H4 (cell line): ENCODE measurements around the gene SGF29. TPM values are rescaled to one million over a fixed set of nuclear protein-coding genes. Genes with fewer than 3 reads are reported as not detected.
"Not testable (repeated sequence)": the region's sequence is repeated elsewhere in the genome, so short reads cannot be mapped to it uniquely, and the experiment has no call there.

Source experiments
- DNase-seq: peaks from one replicate; pipeline ENCODE4 v3.0.0-alpha.2; 2015; ENCODE audit warnings: low spot score
- total RNA-seq: library from RNA; depleted of rRNA; stranded (reverse); fragments of >200 nt; shearing (Covaris generic); gene quantifications from 2 replicates; pipeline ENCODE4 v1.2.3, GENCODE V29; 2014

SGF29 gene
- total RNA-seq, 1 experiment from 2014 or later = 15.4 TPM

DNA sequence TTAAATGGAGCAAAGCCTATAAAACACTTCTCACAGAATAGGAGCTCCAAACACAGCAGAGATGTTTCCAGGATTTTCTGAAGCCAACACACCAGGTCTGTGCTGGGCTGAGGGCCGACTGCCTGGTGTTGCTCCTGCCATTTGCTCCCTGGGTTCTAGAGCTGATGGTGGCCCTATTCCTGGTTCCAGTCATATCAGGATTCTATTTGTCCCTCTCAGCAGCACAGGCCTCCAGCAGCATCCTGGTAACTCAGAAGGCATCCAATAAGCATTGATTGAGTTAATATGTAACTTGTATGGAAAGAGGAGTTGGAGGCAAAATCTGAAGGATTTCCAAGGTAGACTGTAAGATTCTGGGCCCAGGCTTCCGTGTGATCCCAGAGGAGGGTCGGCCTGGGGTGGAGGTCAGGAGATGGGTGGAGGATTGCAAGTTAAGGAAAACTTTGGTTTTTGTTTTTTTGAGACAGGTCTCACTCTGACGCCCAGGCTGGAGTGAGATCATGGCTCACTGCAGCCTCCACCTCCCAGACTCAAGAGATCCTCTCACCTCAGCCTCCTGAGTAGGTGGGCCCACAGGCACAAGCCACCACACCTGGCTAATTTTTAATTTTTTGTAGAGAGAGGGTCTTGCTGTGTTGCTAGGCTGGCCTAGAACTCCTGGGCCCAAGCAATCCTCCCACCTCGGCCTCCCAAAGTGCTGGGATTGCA is 20.6 kb upstream of the SGF29 start:
- no peak for DNase-seq

DNA sequence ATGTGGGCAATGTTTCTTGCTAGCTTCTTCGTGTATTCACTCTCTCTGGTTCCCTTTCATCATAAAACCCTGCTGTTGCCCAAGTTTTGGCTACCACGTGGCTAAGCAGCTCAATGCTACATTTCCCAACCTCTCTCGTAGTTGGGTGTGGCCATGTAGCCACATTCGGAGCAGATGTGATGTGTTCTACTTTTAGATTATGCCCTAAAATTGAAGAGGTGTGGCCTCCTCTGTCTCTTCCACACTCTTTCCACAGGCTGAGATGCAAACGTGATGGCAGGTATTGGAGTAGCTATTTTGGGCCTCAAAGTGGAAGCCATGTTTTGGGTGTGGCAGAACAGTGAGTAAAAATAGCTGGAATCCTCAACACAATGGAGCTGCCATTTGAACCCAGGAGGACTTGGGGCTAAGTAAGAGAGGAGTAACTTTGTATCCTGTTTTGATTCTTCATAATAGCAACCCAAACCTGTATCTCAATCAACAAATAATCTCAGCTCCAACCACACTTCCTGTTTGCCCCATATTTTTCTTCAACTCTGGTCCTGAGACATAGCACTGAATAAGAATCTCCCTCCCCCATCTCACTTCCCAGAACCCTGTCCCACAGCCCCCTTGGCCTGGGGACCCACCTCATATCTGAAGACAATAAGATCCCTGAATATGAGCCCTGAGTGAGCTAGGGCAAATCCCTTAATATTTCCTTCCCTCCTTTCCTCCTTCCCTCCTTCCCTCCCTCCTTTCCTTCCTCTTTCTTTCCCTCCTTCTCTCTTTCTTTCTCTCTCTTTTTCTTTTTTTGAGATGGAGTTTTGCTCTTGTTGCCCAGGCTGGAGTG is 19.0 kb upstream of the SGF29 start:
- DNase-seq = peak; percentile 29

DNA sequence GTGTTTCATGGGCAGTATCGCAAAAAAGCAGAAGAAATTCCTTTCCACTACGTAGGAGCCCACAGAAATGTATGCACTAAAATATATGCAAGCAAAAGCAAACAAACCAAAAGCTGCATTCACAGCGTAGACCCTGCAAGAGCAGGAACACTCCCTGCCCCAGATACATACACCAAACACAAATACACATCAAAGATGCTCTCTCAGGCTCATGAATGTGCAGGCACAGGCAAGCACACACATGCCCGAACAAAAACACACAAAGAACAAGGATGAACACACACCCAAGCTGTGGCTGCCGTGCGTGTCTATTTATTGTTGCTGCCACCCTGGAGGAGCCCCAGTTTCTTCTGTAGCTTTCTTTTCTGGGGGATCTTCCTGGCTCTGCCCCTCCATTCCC is 16.6 kb upstream of the SGF29 start:
- no peak for DNase-seq

DNA sequence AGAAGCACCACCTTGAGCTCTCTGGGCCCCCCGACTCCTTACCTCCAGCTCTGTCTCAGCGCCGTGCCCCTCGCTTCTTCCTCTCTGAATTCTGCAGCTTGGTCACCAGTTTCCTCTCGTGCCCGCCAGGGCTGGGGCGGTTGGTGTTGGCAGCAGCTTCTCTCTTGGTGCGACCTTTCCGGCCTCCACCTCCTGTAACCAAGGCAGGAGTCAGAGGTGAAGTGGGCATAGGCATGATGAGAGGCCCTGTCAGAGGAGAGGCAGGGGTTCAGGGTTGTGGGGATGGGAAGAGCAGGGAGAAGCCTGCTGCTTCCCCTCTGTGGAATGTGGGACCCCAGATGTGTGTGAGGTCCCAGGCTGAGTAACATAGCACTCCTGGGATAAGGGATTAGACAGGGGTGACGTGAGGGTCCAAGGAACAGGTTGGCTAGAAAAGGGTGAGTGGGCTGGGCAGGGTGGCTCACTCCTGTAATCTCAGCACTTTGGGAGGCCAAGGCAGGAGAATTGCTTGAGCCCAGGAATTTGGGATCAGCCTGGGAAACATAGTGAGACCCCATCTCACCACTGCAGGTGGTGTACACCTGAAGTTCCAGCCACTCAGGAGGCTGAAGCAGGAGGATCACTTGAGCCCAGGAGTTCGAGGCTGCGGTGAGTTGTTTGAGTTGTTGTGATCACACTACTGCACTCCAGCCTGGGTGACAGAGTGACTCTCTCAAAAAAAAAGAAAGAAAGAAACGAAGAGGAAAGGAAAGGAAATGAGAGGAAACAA is 15.6 kb upstream of the SGF29 start:
- DNase-seq = no peak

DNA sequence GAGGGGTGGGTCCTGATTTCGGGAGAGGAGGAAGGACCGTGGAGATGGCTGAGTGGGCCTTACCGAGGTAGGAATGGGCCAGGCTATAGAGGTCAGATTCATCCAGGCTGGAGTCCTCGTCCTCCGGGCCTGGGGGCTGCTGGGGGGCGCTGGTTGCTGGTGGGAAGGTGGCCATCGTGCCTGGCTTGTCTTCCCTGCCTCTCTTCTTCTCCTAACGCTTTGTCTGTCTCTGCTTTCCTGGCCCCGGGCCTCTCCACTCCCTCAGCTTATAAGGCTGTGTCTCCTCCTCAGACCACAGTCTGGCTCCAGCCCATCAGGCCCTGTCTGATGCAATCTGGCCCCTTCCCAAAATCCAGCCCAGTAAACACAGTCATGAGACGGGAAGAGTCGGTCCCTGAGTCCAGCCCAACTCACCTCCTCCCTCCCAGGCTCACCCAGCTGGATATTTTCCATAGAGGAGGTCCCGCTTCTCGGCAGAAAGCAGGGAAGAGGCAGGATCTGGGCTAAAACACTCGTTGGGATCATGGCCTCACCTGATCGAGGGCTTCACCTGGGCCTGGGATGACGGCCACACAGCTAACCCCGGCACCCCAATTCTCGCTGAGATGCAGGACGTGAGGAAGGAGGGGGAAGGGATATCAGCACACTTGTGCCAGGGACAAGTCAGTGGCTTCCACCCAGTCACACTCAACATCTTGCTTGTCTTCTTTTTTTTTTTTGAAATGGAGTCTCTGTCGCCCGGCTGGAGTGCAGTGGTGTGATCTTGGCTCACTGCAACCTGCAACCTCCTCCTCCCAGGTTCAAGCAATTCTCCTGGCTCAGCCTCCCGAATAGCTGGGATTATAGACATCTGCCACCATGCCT is 14.8 kb upstream of the SGF29 start, which contains the start of gene NUPR1:
Gene NUPR1 (minus strand): TSS at position 242 of the 864 bp plus-strand sequence. CDS start 67 bp downstream, at position 175.
- peak; percentile 97 for DNase-seq

DNA sequence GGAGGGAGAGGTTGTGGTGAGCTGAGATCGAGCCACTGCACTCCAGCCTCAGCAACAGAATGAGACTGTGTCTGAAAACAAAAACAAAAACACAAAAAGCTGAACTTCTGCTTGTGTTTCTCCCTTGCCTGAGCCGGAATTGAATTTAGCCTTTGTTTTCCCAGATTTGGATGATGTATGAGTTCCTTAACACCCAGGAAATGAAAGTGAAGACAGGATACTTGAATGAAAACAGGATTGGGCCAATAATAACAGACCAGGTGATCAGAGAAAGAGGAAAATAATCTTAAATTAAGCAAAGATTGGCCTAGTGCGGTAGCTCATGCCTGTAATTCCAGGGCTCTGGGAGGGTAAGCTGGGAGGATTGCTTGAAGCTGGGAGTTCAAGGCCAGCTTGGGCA is 13.4 kb upstream of the SGF29 start:
- DNase-seq = no peak

DNA sequence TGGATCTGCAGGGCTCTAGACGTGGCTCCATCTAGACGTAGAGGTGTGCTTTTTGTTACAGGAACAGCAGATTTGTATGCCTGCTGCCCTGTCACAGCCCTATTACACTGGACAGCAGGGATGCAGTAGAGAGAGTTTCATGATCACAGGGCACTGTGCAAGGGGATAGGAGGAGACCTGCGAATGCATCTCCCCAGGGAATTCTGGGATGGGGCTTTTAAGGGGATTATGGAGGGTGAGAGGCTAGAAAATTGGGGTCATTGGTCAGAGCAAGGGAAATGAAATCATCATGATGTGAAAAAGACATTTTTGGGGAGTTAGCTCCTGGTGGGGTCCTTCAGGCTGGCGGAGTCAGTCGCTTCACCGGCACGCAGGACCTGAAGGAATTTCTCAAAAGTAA is 11.1 kb upstream of the SGF29 start:
- no peak for DNase-seq

DNA sequence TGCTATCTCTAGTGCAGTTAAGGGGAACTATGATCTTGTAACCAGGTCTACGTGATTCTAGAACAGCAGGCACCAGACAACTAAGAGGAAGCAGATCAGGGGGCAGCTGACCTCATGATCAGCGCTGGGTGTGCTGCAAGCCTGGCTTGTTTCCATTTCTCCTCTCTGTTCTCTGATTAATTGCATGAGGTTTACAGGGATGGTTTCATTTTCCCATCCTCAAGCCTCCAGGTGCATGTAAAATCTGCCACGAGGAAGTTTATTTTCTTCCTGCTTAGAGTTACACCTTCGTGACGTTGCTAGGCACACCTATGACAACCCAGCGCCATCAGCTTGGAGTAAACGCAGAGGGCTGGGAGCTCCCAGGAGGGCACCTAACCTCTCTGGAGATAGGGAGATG is 10.6 kb upstream of the SGF29 start:
- DNase-seq = no peak

DNA sequence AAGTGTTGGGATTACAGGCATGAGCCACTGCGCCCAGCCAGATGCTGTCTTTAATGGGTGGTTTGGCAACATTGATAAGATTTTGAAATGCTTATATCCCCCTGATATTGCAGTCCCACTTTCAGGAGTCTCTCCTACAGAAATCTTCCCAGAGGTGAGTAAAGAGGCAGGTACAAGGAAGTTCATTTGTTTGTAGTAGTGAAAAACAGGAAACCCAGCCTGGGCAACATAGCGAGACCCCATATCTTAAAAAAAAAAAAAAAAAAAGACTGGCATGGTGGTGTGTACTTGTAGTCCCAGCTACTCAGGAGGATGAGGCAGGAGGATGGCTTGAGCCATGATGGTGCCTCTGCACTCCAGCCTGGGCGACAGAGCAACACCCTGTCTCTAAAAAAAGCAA is 8.7 kb upstream of the SGF29 start:
- no peak for DNase-seq

DNA sequence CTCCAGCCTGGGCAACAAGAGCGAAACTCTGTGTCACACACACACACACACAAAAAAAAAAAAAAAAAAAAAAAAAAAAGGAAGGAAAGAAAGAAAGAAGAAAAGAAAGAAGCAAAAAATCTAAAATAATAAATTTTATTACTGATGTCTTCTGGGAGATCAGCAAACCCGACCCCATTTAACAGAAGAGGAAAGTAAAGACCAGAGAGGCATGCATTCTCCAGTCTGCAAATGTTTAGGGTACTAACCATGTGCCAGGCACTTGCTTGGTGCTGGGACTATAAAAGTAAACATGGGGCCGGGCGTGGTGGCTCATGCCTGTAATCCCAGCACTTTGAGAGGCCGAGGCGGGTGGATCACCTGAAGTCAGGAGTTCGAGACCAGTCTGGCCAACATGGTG is 7.8 kb upstream of the SGF29 start:
- not testable (repeated sequence) for DNase-seq

DNA sequence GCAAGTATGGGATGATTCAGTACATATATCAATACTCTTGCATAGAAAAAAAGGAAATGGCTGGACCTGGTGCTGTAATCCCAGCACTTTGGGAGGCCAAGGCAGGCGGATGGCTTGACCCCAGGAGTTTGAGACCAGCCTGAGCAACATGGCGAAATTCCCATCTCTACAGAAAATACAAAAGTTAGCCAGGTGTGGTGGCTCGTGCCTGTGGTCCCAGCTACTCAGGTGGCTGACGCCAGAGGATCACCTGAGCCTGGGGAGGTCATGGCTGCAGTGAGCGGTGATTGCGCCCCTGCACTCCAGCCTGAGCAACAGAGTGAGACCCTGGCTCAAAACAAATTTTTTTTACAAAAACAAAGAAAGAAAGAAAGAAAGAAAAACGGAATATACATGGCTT is 7.1 kb upstream of the SGF29 start:
- no peak for DNase-seq

DNA sequence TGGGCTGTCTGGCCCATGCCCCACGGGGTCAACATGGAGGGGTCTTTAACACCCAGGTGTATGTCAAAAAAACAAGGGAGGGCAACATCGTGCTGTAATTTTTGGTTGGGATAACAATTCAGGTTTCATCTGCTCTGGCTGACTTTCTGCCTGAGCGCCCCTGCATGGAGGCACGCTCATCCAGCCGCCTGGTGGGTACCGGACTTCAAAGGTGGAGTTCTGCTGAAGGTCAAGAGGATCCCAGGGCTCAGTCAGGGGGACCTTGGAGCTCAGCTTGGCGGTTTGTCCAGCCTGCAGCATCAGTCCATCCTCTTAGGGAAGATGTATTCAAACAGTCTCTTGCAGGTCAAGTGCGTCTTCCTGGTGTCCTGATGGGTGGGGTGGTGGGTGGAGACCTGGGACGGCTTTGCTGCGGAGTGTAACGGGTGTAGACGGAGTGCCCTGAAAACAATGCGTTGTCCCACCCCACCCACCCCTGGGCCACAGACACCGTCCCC is 5.4 kb upstream of the SGF29 start:
- no peak for DNase-seq

DNA sequence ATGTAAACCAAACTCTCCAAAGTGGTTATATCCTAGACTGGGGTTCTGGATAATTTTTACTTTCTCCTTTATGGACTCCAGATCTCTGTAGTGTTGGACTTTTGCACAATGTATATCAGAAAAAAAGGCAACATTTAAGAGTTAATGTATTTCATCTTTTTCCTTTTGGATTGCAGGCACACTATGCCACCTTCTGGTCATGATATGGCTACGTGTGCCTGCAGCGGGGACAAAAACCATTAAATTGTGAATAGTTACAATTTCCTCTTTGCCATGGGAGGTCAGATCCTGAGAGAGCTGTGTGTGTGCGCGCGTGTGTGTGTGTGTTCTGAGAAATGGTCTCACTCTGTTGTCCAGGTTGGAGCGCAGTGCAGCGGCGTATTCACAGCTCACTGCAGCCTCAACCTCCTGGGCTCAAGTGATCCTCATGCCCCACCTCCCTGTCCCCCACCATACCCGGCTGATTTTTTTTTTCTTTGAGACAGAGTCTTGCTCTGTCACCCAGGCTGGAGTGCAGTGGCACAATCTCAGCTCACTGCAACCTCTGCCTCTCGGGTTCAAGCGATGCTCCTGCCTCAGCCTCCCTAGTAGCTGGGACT is 4.3 kb upstream of the SGF29 start:
- DNase-seq = peak; percentile 46

DNA sequence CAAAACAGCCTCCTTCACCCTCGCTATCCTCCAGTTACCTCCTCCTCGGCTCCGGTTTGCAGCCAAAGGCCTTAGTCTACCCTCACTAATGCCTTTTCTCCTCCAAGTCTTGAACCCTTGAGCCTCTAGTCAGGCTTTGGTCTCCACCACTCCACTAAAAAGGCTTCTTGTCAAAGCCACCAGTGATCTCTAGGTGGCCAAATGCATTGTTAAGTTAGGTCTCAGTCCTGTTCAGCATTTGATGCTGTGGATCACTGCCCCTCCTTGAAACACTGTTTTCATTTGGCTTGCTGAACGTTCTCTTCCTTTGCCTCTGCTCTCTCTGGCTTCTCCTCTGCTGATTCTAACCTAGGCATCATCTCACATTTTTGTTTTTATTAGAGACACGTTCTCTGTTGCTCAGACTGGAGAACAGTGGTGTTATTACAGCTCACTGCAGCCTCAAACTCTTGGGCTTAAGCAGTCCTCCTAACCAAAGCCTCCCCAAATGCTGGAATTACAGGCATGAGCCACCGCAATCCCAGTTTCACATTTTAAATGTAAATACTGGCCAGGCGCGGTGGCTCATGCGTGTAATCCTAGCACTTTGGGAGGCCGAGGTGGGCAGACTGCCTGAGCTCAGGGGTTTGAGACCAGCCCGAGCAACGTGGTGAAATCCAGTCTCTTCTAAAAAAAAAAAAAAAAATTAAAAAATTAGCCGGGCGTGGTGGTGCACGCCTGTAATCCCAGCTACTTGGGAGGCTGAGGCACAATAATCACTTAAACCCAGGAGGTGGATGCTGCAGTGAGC is 1.1 kb downstream of the SGF29 start:
- no peak for DNase-seq

DNA sequence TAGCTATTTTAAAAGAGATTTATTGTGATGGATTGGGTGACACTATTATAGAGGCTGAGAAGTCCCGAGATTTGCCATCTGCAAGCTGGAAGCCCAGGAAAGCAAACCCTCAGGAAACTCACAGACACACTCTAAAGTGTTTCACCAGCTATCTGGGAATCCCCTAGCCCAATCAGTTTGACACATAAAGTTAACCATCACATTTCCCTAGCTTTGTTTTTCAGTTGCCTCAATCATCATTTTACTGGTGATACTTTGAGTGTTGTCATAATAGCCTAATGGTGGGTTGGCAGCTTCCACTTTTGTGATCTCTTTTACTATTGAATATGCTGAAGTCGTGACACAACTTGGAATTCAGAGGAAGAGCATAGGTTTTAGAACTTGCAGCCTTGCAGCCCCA is 1.8 kb downstream of the SGF29 start:
- no peak for DNase-seq

DNA sequence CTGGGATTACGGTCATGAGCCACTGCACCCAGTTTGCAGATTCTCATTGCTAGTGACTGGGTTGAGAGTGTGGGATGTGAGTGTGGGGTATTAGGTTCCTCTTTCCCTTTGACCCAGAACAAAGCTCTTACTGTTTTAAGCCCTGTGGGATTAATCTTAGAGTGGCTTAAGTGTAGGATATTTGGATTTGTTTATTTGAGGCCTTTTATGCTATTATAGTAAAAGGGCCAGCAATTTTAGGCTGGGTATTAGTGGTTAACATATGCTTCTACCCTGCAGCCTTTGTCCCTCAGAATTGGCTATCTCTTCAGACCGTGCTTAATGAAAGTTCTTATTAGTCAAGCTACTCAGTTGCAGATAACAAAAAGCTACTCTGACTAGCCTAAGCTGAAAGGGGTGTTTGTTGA is 3.2 kb downstream of the SGF29 start:
- DNase-seq = no peak

DNA sequence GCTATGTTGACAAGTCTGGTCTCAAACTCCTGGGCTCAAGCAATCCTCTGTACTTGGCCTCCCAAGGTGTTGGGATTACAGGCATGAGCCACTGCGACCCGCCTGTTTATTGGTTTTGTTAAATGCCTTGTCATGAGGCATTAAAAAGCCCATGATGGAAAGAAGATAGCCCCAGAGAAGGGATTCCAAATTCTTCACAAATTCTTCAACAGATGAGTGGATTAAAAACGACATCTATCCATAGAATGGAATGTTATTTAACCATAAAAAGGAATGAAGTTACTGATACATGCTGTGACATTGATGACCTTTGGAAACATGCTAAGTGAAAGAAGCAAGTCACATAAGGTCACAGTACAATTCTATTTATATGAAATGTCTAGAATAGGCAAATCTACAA is 4.7 kb downstream of the SGF29 start:
- no peak for DNase-seq

DNA sequence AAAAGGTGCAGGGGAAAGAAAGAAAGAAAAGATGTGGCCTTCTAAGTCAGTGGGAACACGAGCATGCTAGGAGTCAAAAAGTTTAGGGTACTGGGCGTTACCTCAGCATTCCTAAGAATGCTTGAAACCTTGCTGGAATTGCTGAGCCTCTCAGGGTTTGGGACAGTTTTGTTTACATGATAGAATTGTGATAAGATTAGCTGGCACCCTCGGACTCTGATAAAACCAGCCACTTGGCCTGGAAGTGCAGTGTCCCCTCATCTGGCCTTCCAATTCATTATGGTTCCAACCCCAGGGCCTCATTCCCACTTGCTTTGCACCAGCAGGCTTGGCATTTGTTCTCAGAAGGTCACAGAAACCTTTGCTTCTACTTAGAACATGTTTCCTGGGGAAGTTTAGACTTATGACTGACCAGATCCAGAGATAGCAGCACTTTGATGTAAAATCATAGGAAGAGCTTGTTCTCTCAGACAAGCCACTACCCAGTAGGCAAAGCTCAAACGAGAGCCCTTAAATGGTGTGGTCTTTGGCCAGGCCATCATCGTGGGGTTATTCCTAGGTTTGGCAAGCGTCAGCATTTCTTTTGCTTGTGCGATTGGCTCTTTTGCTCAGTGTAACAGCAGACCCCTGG is 8.0 kb downstream of the SGF29 start:
- no peak for DNase-seq

DNA sequence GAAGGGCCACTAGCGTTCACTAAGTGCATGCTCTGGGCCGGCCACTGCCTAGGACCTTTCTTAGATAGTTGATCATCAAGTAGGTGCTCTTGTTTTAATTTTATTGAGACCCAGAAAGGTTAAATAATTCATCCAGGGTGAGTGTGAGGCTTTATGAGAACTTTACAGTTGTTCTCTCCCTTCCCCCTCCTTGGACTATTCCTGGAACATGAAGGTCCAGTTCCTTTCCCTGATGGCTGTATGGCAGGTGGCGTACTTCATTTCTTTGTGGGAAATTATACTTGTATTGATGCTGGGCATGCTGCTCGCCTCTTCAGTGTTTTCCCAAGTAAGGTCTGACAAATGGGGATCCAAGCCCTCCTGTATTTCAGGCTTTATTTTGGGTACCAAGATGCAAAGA is 8.5 kb downstream of the SGF29 start:
- DNase-seq = no peak

DNA sequence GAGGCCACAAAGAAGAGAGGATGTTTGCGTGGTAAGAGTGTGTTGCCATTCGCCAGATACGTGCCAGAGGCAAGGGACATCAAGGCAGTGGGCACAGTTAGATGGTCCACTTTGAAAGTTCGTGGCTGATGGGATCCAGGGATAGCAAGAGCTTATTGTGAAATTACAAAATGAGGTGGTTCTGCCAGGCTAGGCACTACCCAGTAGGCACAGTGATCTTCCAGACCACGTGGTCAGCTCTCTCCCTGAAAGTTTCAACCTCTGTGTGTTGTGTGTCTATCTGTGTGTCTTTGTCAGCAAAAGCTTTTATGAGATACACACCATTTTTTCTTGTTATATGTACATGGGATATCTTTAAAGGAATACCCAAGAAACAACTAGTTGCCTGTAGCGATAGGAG is 9.5 kb downstream of the SGF29 start:
- no peak for DNase-seq
